Caco-2 (cell line): ENCODE data around the gene TTPAL. TPM values are rescaled to one million over a fixed set of nuclear protein-coding genes. Genes with fewer than 3 reads are reported as not detected.
A peak's percentile ranks its signal among the peaks of the same experiment; 100 is the strongest.

Experiments used
- BruUV-seq: library from RNA; stranded (reverse); fragments of 400-500 nt; replicated peaks from 2 replicates; lab custom pipeline; 2021; lab: Mats Ljungman, UMichigan
- CTCF ChIA-PET: fragments of 300-600 bp; sonication (Branson Sonifier 250); formaldehyde crosslinking; loops from one replicate; lab custom pipeline; 2022; ENCODE audit warnings: antibody characterized with exemption; lab: Charles Lee
- POLR2A ChIA-PET: fragments of 300-600 bp; sonication (Branson Sonifier 250); formaldehyde crosslinking; loops from one replicate; lab custom pipeline; 2022; ENCODE audit warnings: antibody characterized with exemption; lab: Charles Lee
- DNase-seq, 2 experiments: peaks; one replicate each; pipeline versions ENCODE4 v3.0.0 to v3.0.0-alpha.2; 2020 to 2022
- H3K27me3 ChIP-seq: replicated peaks from 2 replicates; pipeline ENCODE4 v1.6.0; 2011; ENCODE audit warnings: low read length; ENCODE audit not compliant: control insufficient read depth, insufficient read depth
- H3K36me3 ChIP-seq: 2 replicates; pipeline ENCODE4 v1.5.1; 2011; ENCODE audit warnings: low read length; ENCODE audit not compliant: control insufficient read depth, insufficient read depth
- H3K4me1 ChIP-seq: fragments of 250-450 bp; sonication (Bioruptor Pico); 2 replicates; pipeline ENCODE4 v1.5.1; 2020; ENCODE audit warnings: mild to moderate bottlenecking
- H3K4me3 ChIP-seq: 2 replicates; pipeline ENCODE4 v1.5.1; 2011; ENCODE audit warnings: low read depth, mild to moderate bottlenecking, control low read depth, low read length
- H3K9me3 ChIP-seq: fragments of 250-450 bp; sonication (Bioruptor Pico); 2 replicates; pipeline ENCODE4 v1.5.1; 2020; ENCODE audit warnings: mild to moderate bottlenecking, moderate library complexity
- H3K27ac Mint-ChIP-seq: one replicate; pipeline ENCODE4 v1.8.0; 2022; ENCODE audit warnings: mixed read lengths; ENCODE audit not compliant: unreplicated experiment
- H3K27me3 Mint-ChIP-seq: one replicate; pipeline ENCODE4 v1.8.0; 2022; ENCODE audit warnings: mixed read lengths; ENCODE audit not compliant: insufficient read depth, unreplicated experiment
- H3K36me3 Mint-ChIP-seq: one replicate; pipeline ENCODE4 v1.8.0; 2022; ENCODE audit warnings: mild to moderate bottlenecking, mixed read lengths; ENCODE audit not compliant: insufficient read depth, unreplicated experiment
- H3K4me1 Mint-ChIP-seq: one replicate; pipeline ENCODE4 v1.8.0; 2022; ENCODE audit warnings: low read depth, mixed read lengths; ENCODE audit not compliant: unreplicated experiment
- H3K4me3 Mint-ChIP-seq: one replicate; pipeline ENCODE4 v1.8.0; 2022; ENCODE audit warnings: mild to moderate bottlenecking, moderate library complexity, mixed read lengths; ENCODE audit not compliant: unreplicated experiment
- H3K9me3 Mint-ChIP-seq: one replicate; pipeline ENCODE4 v1.8.0; 2022; ENCODE audit warnings: mixed read lengths; ENCODE audit not compliant: unreplicated experiment
- CTCF ChIP-seq, 2 experiments: fragments of 200-600 bp in 1 of 2; IDR thresholded peaks; 1 replicate in 1 of 2; 2 replicates in 1 of 2; pipeline versions ENCODE4 v1.5.1 to v1.8.0; 2011 to 2022; ENCODE audit warnings: antibody characterized with exemption in 1 of 2, control low read depth in 1 of 2, inconsistent platforms in 1 of 2, low read depth in 1 of 2, low read length in 1 of 2, mild to moderate bottlenecking in 1 of 2, moderate library complexity in 1 of 2; ENCODE audit not compliant: insufficient read depth in 1 of 2, severe bottlenecking in 1 of 2, unreplicated experiment in 1 of 2
- intact Hi-C: fragments of 100-400 bp; cut with micrococcal nuclease; formaldehyde crosslinking; loops from one replicate; pipeline ENCODE4 v1.10.0; 2022; ENCODE audit not compliant: unreplicated experiment
- total RNA-seq: library from RNA; stranded (reverse); gene quantifications from 2 replicates; pipeline ENCODE4 v1.2.3, GENCODE V29; 2022

TTPAL gene
- total RNA-seq, 1 experiment from 2014 or later, result 54.6 TPM

DNA sequence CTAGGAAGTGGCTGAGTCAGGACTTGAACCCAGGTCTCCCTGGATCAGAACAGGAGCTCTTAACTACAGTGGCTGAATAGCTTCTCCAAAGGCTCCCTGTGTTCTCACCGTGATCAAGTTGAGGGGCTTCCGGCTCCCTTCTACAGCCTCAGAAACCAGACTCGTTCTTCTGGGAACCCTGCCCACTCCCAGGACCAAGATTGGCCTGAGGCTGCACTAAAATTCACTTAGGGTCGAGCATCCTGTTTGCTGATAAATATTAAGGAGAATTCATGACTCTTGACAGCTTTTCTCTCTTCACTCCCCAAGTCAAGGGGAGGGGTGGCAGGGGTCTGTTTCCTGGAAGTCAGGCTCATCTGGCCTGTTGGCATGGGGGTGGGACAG is 44.6 kb upstream of the TTPAL start:
- Histone ChIP-seq H3K9me3 (no peaks in the 10 kb centered on the region), H3K4me3 (no peak overlapping the region), H3K4me1 (peaks cover 19% of the 10 kb centered on the region), H3K36me3 (peaks cover 23% of the 10 kb centered on the region), H3K27me3 (no peaks in the 10 kb centered on the region)
- intact Hi-C loops, result no loop called here
- CTCF ChIA-PET, result interaction anchor here (0.6 kb wide), 4 partner anchors 23 to 1340 kb away, joined by 3 to 5 read pairs (median 4); no protein-coding TSS in a partner anchor
- Mint-ChIP-seq H3K9me3 (no peaks in the 10 kb centered on the region), H3K4me1 (peaks cover 10% of the 10 kb centered on the region), H3K4me3 (no peak overlapping the region), H3K27me3 (no peaks in the 10 kb centered on the region), H3K27ac (peak overlapping the region; percentile 13), H3K36me3 (peaks cover 22% of the 10 kb centered on the region)
- no TSS peak for BruUV-seq
- no peak for DNase-seq
- POLR2A ChIA-PET, result no interaction called here
- TF ChIP-seq CTCF (IDR thresholded peaks at IDR 0.05; ENCODE audit: insufficient read depth in 1 of 2, low read depth in 1 of 2, low read length in 1 of 2, severe bottlenecking in 1 of 2, unreplicated experiment in 1 of 2), result no peak

GRCh38 chr20:44431502-44432234 is 44.0 kb upstream of the TTPAL start:
- no peaks in the 10 kb centered on the region for H3K9me3 ChIP-seq
- intact Hi-C loops, result no loop called here
- TF ChIP-seq CTCF (IDR thresholded peaks at IDR 0.05; ENCODE audit: insufficient read depth in 1 of 2, low read depth in 1 of 2, low read length in 1 of 2, severe bottlenecking in 1 of 2, unreplicated experiment in 1 of 2), result peak; percentile 27 to 41
- POLR2A ChIA-PET, result no interaction called here
- H3K4me3 Mint-ChIP-seq, result no peak overlapping the region
- no peak overlapping the region for H3K4me3 ChIP-seq
- peak in 1 of 2 experiments; percentile 45 for DNase-seq
- H3K36me3 ChIP-seq, result peaks cover 21% of the 10 kb centered on the region
- H3K27me3 ChIP-seq, result no peaks in the 10 kb centered on the region
- CTCF ChIA-PET, result interaction anchor here (0.6 kb wide), 4 partner anchors 24 to 1339 kb away, joined by 3 to 5 read pairs (median 4); no protein-coding TSS in a partner anchor
- no TSS peak for BruUV-seq
- H3K36me3 Mint-ChIP-seq, result peaks cover 22% of the 10 kb centered on the region
- H3K9me3 Mint-ChIP-seq, result no peaks in the 10 kb centered on the region
- peak overlapping the region; percentile 13 for H3K27ac Mint-ChIP-seq
- H3K4me1 ChIP-seq, result peaks cover 19% of the 10 kb centered on the region
- peaks cover 15% of the 10 kb centered on the region for H3K4me1 Mint-ChIP-seq
- H3K27me3 Mint-ChIP-seq, result no peaks in the 10 kb centered on the region

DNA sequence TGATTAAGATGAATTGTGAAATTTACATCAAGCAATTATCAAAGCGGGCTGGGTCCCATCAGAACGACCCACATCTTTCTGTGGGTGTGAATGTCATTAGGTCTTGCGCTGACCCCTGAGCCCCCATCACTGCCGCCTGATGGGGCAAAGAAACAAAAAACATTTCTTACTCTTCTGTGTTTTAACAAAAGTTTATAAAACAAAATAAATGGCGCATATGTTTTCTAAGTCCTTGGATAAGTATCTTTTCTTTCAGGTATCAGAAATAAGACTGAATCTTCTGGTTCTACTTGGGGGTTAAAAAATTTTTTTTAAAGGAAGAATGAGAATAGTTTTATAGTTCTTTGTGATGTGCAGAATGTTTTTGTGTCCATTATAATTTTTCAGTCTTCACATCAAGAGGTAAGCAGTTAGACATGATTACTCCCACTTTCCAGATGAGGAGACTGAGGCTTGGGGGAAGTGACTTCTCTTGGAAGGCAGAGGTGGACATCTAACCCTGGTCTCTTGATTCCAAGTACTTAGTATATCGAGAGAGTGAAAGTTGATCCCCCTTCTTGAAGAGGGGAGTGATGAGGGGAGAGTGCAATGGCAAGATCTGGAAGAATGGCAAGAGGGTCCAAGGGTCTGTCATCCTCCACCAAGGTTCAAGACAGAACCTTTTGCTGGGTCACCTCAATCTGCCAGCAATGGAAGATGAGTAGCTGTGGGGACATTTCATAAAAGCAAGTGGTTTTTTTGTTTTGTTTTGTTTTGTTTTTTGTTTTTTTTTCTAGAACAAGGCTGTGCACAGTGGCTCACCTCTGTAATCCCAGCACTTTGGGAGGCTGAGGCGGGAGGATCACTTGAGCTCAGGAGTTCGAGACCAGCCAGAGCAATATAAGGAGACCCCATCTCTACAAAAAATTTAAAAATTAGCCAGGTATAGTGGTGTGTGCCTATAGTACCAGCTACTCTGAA is 42.8 kb upstream of the TTPAL start:
- no peak for DNase-seq
- H3K27ac Mint-ChIP-seq, result peak overlapping the region; percentile 13
- BruUV-seq, result no TSS peak
- H3K36me3 Mint-ChIP-seq, result peaks cover 22% of the 10 kb centered on the region
- no peak overlapping the region for H3K4me3 ChIP-seq
- CTCF ChIA-PET, result interaction anchor here (1.2 to 1.7 kb wide), 3 partner anchors 38 to 216 kb away, joined by 3 to 5 read pairs (median 5); partner anchors contain the start of gene FITM2
- no peaks in the 10 kb centered on the region for H3K9me3 ChIP-seq
- H3K27me3 Mint-ChIP-seq, result no peaks in the 10 kb centered on the region
- POLR2A ChIA-PET, result no interaction called here
- peaks cover 14% of the 10 kb centered on the region for H3K36me3 ChIP-seq
- intact Hi-C loops, result no loop called here
- no peak for TF ChIP-seq CTCF (IDR thresholded peaks at IDR 0.05; ENCODE audit: insufficient read depth in 1 of 2, low read depth in 1 of 2, low read length in 1 of 2, severe bottlenecking in 1 of 2, unreplicated experiment in 1 of 2)
- no peak overlapping the region for H3K4me3 Mint-ChIP-seq
- no peaks in the 10 kb centered on the region for H3K9me3 Mint-ChIP-seq
- H3K27me3 ChIP-seq, result no peaks in the 10 kb centered on the region
- H3K4me1 Mint-ChIP-seq, result peaks cover 16% of the 10 kb centered on the region
- peaks cover 19% of the 10 kb centered on the region for H3K4me1 ChIP-seq
